ENCODE measurements around the gene PTPRE.
"Not testable (repeated sequence)": the region's sequence is repeated elsewhere in the genome, so short reads cannot be mapped to it uniquely, and the experiment has no call there.

Gene PTPRE

DNA sequence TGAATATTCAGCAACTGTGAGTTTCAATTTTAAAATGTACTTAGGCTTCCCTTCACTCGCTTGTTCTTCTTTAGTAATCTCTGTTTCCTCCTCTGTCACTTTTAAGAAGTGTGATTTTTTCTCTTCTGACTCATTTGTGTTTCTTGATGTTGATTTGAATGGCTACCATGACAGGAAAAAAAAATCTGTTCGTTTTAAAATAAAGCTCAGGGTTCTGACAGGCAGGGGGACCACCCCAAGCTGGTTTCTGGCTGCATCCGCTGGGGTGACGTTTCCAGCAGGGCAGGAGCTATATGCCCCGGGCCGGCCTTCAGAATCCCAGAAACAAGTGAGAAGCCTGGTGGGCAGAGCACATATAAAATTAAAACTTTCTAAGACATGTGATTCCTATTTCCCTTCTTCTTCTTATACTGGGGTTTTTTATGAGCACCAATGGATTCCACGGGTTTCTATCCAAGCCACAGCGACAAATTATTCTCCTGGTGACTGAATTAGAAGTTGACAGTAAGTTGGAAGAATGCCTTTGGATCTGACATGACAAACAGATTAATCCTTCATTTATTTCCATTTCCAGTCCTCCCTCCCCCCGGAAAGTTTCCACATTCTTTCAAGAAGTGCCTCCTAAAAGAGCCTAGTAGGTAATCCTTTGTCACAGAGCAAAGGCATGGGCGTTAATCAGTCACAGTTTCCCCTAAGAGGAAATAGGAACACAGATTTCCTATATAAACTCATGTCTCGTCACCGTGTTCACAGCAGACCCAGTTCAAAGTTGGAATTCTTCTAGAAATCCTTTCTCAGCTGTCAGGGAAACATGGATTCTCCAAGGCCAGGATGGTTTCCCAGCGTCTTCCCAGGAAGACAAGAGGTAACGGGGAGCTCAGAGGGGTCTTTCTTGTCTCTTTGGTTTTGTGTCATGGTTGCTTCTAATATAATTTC lies 79.9 kb downstream of the PTPRE start:
- no peaks in the 10 kb centered on the region for H3K36me3 Mint-ChIP-seq (ENCODE audit: low read depth)
- H3K27ac Mint-ChIP-seq, result no peak overlapping the region
- DNase-seq (ENCODE audit: low spot score), result no peak
- H3K9me3 Mint-ChIP-seq, result no peaks in the 10 kb centered on the region
- peaks cover 27% of the 10 kb centered on the region for H3K4me1 Mint-ChIP-seq (ENCODE audit: low read depth)
- no peaks in the 10 kb centered on the region for H3K27me3 Mint-ChIP-seq (ENCODE audit: low read depth)
- no peak overlapping the region for H3K4me3 Mint-ChIP-seq

- Mint-ChIP-seq H3K4me3 (no peak overlapping the region), H3K27ac (no peak overlapping the region)
These were observed 80.8 kb downstream of the PTPRE start for GRCh38 chr10:127987467-127988380.

GRCh38 chr10:127989481-127990012 lies 82.6 kb downstream of the PTPRE start:
- H3K9me3 Mint-ChIP-seq, result no peaks in the 10 kb centered on the region
- no peak overlapping the region for H3K27ac Mint-ChIP-seq
- no peaks in the 10 kb centered on the region for H3K27me3 Mint-ChIP-seq (ENCODE audit: low read depth)
- DNase-seq (ENCODE audit: low spot score), result no peak
- H3K4me3 Mint-ChIP-seq, result no peak overlapping the region
- H3K4me1 Mint-ChIP-seq (ENCODE audit: low read depth), result peaks cover 27% of the 10 kb centered on the region
- no peaks in the 10 kb centered on the region for H3K36me3 Mint-ChIP-seq (ENCODE audit: low read depth)

More at GRCh38 chr10:127987467-127988380, 80.8 kb downstream of the PTPRE start:
- Mint-ChIP-seq H3K36me3 (ENCODE audit: low read depth) (no peaks in the 10 kb centered on the region), H3K27me3 (ENCODE audit: low read depth) (no peaks in the 10 kb centered on the region), H3K4me1 (ENCODE audit: low read depth) (peaks cover 29% of the 10 kb centered on the region), H3K9me3 (no peaks in the 10 kb centered on the region)
- DNase-seq (ENCODE audit: low spot score), result no peak

GRCh38 chr10:127990132-127990788 lies 83.4 kb downstream of the PTPRE start:
- peak; percentile 24 for DNase-seq (ENCODE audit: low spot score)
- not testable (repeated sequence) for H3K36me3 Mint-ChIP-seq (ENCODE audit: low read depth); H3K9me3 Mint-ChIP-seq; H3K27me3 Mint-ChIP-seq (ENCODE audit: low read depth)
- H3K4me3 Mint-ChIP-seq, result peak overlapping the region; percentile 40
- H3K27ac Mint-ChIP-seq, result peak overlapping the region; percentile 28
- H3K4me1 Mint-ChIP-seq (ENCODE audit: low read depth), result peaks cover 24% of the 10 kb centered on the region

DNA sequence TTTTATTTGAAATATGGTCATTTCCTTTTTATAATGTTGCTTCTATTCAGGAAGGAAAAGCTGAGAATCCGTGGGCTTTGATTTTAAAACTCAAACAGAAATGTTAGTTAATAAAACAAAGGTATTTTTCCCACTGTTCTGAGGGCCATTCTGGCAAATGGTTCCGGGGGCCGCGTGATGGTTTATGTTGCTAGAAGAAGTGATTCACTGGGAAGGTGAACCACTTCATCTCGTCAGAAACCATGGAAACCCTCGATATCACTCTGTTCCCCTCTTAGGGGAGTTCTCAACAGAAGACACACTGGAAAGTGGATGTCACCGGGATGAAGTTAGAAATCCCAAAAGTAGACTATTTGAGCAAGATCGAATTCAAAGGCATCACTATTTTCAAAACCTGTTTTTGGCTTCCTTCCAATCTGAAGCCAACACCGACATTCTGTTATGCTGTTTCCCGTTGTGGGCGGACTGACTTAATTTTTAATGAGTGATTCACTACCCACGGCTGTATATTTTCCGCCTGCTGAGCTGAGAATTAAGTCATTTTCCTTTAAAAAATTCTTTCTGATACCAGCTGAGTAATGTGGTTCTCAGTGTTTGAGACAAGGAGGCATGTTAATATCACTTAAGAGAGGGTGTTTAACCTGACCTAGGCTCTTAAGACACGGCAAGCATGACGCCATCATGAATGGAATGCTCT lies 84.1 kb downstream of the PTPRE start:
- Mint-ChIP-seq H3K9me3 (no peaks in the 10 kb centered on the region), H3K4me3 (peak overlapping the region; percentile 40), H3K36me3 (ENCODE audit: low read depth) (no peaks in the 10 kb centered on the region), H3K27ac (peak overlapping the region; percentile 69), H3K4me1 (ENCODE audit: low read depth) (peaks cover 24% of the 10 kb centered on the region), H3K27me3 (ENCODE audit: low read depth) (peaks cover 5% of the 10 kb centered on the region)
- DNase-seq (ENCODE audit: low spot score), result peak; percentile 73

DNA sequence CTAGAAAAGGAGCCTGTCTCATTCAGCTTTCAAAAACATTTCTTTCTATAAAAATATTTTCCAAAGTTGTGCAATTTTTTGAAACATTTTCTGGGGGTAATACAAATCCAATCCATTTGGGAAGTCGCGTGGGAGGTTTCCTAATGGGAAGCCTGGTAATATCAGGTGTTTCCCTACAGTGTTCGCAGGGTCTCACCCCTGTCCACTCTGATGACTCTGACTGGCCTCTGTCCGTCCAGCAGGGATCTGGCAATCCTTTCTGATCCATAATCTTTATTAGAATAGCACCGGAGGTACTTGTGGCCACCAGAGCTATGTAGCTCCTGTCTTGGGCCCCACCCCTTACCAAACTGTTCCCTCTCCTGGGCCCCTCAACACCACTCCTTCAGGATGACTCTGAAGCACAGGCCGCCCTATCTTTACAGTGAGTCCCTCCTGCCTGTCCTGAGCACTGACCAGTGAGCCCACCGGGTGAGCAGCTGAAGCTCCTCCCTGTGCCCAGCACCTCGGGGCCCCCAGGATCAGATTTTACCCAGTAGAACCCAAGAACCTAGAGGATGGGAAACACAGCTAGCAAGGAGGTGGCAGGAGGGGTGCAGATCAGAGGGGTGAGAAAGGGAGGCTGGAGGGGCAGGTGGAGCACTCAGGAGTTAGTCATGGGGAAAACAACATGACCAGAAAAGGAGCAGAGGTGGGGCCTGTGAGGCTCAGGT lies 84.8 kb downstream of the PTPRE start:
- Mint-ChIP-seq H3K4me1 (ENCODE audit: low read depth) (peaks cover 22% of the 10 kb centered on the region), H3K27me3 (ENCODE audit: low read depth) (peaks cover 5% of the 10 kb centered on the region), H3K9me3 (no peaks in the 10 kb centered on the region), H3K27ac (peak overlapping the region; percentile 69), H3K4me3 (peak overlapping the region; percentile 40), H3K36me3 (ENCODE audit: low read depth) (no peaks in the 10 kb centered on the region)
- DNase-seq (ENCODE audit: low spot score), result no peak

- H3K27me3 Mint-ChIP-seq (ENCODE audit: low read depth), result peaks cover 11% of the 10 kb centered on the region
- no peak for DNase-seq (ENCODE audit: low spot score)
- H3K9me3 Mint-ChIP-seq, result no peaks in the 10 kb centered on the region
- no peak overlapping the region for H3K27ac Mint-ChIP-seq
- peaks cover 22% of the 10 kb centered on the region for H3K4me1 Mint-ChIP-seq (ENCODE audit: low read depth)
- no peak overlapping the region for H3K4me3 Mint-ChIP-seq
- no peaks in the 10 kb centered on the region for H3K36me3 Mint-ChIP-seq (ENCODE audit: low read depth)
These were observed 85.5 kb downstream of the PTPRE start for GRCh38 chr10:127992376-127992775.

DNA sequence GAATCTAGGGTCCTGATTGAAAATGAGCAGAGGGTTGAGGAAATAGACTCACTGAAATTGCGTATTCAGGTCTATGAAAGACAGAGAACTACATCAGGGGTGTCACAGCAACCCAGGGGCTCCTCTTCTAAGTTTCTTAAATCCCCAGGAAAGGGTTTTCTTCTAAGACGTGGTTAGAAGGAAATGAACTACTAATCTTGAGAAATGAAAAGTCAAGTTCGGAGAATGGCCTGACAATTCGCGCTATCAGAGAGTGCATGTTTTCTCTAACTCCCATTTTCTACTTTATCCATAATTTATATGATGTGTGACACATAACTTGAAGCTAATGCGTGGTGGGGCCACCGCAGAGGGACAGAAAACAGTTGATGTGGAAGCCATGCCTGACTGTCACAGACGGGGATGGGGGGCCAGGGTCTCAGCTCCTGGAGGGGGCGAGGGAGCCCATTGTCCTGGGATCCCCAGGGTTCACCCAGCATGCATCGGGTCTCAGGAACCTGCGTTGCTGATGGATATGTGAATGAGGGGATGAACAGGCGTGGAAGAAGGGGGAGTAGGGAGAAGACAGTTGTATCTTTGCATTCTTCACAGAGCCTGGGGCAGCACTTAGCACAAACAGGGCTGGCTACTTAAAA lies 86.3 kb downstream of the PTPRE start:
- H3K36me3 Mint-ChIP-seq (ENCODE audit: low read depth), result no peaks in the 10 kb centered on the region
- H3K4me1 Mint-ChIP-seq (ENCODE audit: low read depth), result peaks cover 22% of the 10 kb centered on the region
- H3K9me3 Mint-ChIP-seq, result no peaks in the 10 kb centered on the region
- H3K27me3 Mint-ChIP-seq (ENCODE audit: low read depth), result peaks cover 18% of the 10 kb centered on the region
- no peak overlapping the region for H3K27ac Mint-ChIP-seq
- DNase-seq (ENCODE audit: low spot score), result no peak
- H3K4me3 Mint-ChIP-seq, result no peak overlapping the region

DNA sequence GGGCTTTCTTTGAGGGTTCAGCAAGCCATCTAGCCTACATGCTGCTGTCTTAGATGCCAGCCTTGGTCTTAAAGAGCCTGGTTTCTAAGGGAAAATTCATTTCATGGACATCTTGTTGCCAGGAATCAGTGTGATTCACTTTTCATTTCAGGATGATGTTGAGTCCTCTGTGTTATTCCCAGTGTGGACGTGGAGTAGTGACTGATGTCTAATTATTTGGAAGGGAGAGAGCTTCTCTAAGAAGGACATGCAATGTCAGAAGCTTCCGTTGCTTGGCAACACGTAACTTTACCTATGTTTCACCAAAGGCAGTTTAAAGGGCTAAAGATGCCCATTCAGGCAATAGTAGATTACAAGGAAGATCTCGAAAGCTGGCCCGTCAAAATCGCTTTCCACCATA lies 89.0 kb downstream of the PTPRE start:
- H3K4me1 Mint-ChIP-seq (ENCODE audit: low read depth), result peaks cover 9% of the 10 kb centered on the region
- peaks cover 28% of the 10 kb centered on the region for H3K27me3 Mint-ChIP-seq (ENCODE audit: low read depth)
- H3K4me3 Mint-ChIP-seq, result no peak overlapping the region
- H3K9me3 Mint-ChIP-seq, result no peaks in the 10 kb centered on the region
- H3K36me3 Mint-ChIP-seq (ENCODE audit: low read depth), result no peaks in the 10 kb centered on the region
- no peak overlapping the region for H3K27ac Mint-ChIP-seq
- no peak for DNase-seq (ENCODE audit: low spot score)

DNA sequence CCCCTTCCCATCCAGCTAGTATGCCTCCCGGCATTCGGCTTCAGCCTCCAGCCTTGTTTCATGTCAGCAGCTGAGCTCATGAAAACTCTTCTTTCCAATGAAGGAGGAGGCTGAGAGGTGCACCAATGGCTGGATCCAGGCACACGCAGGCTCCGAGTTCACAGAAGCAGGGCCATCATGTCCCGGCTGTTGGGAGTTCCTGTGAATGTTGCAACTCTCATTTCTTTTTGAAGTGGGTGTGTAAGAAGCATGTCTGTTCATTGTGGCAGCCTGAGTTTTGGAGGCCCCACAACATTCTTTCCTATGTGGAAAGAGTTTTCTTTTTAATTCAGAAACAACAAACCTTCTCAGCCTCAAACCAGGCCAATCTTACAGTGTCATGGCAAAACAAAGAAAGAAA lies 89.7 kb downstream of the PTPRE start:
- DNase-seq (ENCODE audit: low spot score), result no peak
- Mint-ChIP-seq H3K27ac (no peak overlapping the region), H3K4me3 (no peak overlapping the region), H3K4me1 (ENCODE audit: low read depth) (peaks cover 3% of the 10 kb centered on the region), H3K9me3 (no peaks in the 10 kb centered on the region), H3K36me3 (ENCODE audit: low read depth) (no peaks in the 10 kb centered on the region), H3K27me3 (ENCODE audit: low read depth) (peaks cover 28% of the 10 kb centered on the region)

DNA sequence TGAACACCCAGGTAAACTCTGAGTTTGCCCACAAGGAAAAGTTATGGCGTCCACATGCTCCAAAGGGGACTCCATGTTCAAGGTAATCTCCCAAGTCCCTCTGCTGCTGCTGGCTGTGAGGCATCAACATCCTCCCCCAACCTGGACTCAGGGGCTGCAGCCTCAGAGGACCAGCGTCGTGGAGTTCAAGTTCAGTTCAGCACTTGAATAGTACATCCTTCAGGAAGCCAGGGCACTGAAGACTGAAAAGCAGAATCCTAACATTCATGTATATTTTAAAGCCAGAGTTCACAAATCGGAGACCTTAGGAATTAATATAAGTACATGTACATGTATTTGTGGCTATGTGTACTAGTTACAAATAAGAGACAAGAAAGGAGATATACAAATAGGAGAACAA lies 90.4 kb downstream of the PTPRE start:
- no peaks in the 10 kb centered on the region for H3K4me1 Mint-ChIP-seq (ENCODE audit: low read depth)
- no peak for DNase-seq (ENCODE audit: low spot score)
- no peak overlapping the region for H3K4me3 Mint-ChIP-seq
- peaks cover 28% of the 10 kb centered on the region for H3K27me3 Mint-ChIP-seq (ENCODE audit: low read depth)
- no peaks in the 10 kb centered on the region for H3K9me3 Mint-ChIP-seq
- H3K27ac Mint-ChIP-seq, result no peak overlapping the region
- no peaks in the 10 kb centered on the region for H3K36me3 Mint-ChIP-seq (ENCODE audit: low read depth)

- Mint-ChIP-seq H3K27me3 (ENCODE audit: low read depth) (peaks cover 28% of the 10 kb centered on the region), H3K36me3 (ENCODE audit: low read depth) (no peaks in the 10 kb centered on the region), H3K4me1 (ENCODE audit: low read depth) (no peaks in the 10 kb centered on the region), H3K9me3 (no peaks in the 10 kb centered on the region), H3K4me3 (no peak overlapping the region), H3K27ac (no peak overlapping the region)
- DNase-seq (ENCODE audit: low spot score), result no peak
These were observed 91.0 kb downstream of the PTPRE start for GRCh38 chr10:127997937-127998336.

Measured in T-helper 2 cell treated with Interferon-gamma antibody and Interleukin-4, amounts not matched to agents 5 μg/mL and 100 μg/mL, for 36 hours (primary cell).